K562 treated with DMSO at 1 percent for 4 hours (cell line): ENCODE data around the gene GALNT2. TPM values are rescaled to one million over a fixed set of nuclear protein-coding genes. Genes with fewer than 3 reads are reported as not detected.

Experiments used
- total RNA-seq: library from RNA; unstranded; fragments of 300-600 nt; gene quantifications from 2 replicates; pipeline ENCODE4 v1.2.3, GENCODE V29; 2022; ENCODE audit not compliant: insufficient read depth

GALNT2 gene
- total RNA-seq, result 58.3 and 72.0 TPM in 2 replicates

DNA sequence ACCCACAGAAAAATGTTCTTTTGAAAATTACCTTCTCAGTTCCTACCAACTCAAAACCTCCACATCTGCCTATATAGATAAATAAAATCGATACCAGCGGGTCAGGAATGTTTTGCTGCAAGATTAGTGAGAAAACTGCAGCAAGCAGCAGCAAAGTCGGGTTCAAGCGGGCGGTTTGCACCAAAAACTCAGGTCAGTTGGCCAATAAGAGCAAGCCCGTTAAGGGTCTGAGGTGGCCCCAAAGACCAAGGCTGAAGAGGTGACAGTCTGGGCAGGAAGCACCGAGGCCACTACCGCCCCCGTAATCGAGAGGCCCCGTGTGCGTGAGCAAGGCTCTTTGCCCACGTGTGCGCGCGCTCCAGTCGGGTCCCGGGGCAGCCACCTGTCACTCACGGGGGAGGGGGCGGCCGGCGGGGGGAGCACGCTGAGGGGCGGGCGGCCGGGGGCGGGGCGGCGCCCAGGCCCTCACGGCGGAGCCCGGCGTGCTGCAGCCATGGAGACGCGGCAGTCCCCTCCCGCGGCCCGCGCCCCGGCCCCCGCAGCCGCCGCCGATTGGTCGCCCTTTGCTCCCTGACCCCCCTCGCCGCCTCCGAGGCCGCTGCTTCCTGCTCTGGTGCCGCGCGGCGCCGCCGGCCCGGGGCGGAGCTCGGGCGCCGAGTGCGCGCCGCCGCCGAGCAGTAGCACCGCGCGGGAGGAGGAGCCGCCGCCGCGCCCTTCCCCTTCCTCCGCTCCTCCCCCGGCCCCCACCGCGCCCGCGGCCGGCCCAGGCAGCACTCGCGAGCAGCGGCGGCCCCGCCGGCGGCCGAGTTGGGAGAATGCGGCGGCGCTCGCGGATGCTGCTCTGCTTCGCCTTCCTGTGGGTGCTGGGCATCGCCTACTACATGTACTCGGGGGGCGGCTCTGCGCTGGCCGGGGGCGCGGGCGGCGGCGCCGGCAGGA is at the start of gene GALNT2:
Gene GALNT2 (plus strand): TSS at position 773 of the 939 bp plus-strand sequence. CDS start 43 bp downstream, at position 816.

